Activated naive CD4-positive, alpha-beta T cell treated with anti-CD3 and anti-CD28 coated beads, Interleukin-2, amount 50 U/mL, for 16 hours (primary cell): ENCODE data around the gene SOX2.

ENCODE experiments used
- DNase-seq: peaks from one replicate; pipeline ENCODE4 v3.0.0-alpha.2; 2020

Gene SOX2

GRCh38 chr3:181705086-181705480 lies 6.6 kb upstream of the SOX2 start:
- no peak for DNase-seq

DNA sequence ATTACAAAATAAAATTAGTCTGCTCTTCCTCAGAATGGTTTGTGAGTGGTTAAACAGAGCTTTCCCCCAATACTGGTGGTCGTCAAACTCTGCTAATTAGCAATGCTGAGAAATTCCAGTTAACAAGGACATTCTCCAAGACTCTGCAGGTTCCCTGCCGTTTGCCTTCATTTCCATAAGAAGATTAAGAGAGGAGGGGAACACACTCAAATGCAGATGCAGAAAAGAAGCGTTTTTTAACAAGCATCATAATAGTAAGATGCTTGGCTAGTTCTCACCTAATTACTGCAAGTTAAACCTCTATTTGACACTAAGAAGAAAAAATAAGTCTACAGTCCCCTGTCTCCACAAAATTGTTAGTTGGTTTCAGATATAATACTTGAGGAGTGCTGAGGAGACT lies 3.7 kb upstream of the SOX2 start:
- no peak for DNase-seq

DNA sequence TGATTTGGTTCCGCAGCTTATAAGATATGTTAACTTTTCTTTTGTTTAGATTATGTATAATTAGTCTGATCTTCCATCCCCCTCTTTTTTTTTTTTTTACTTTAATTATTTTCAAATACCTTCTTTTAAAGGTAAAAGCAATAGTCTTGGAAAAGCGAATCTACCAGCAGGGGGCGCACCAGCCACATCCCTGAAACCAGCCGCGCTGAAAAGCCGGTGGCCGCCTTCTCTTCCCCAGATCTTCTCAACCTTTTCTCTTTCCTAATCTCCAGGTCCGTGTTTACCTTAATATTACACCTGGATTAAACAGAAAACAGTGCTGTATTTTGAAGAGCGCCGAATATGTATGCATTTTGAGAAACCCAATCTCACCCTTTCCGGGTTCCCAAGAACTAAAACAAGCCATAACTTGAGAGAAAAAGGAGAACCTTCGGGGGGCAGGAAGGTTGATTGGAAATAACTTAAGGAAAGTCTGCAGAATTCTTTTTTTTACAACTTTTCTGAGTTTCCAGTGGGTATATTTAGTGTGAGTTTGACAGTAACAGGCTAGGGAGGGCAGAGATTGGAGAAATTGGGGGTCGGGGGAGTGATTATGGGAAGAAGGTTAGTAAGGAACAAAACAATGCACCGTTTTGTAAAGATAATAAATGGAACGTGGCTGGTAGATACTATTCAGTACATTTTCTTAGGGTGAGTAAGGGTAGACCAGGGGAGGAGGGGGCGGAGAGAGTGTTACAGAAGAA lies 2.0 kb upstream of the SOX2 start:
- peak; percentile 45 for DNase-seq

GRCh38 chr3:181710345-181711291 lies 1.1 kb upstream of the SOX2 start:
- DNase-seq: no peak

DNA sequence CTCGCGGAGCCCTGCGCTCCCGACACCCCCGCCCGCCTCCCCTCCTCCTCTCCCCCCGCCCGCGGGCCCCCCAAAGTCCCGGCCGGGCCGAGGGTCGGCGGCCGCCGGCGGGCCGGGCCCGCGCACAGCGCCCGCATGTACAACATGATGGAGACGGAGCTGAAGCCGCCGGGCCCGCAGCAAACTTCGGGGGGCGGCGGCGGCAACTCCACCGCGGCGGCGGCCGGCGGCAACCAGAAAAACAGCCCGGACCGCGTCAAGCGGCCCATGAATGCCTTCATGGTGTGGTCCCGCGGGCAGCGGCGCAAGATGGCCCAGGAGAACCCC lies 464 bp downstream of the SOX2 start:
- no peak for DNase-seq

GRCh38 chr3:181712553-181713279 lies 991 bp downstream of the SOX2 start:
- DNase-seq: no peak

- DNase-seq: no peak
Measured at GRCh38 chr3:181713280-181713647, 1.5 kb downstream of the SOX2 start.

DNA sequence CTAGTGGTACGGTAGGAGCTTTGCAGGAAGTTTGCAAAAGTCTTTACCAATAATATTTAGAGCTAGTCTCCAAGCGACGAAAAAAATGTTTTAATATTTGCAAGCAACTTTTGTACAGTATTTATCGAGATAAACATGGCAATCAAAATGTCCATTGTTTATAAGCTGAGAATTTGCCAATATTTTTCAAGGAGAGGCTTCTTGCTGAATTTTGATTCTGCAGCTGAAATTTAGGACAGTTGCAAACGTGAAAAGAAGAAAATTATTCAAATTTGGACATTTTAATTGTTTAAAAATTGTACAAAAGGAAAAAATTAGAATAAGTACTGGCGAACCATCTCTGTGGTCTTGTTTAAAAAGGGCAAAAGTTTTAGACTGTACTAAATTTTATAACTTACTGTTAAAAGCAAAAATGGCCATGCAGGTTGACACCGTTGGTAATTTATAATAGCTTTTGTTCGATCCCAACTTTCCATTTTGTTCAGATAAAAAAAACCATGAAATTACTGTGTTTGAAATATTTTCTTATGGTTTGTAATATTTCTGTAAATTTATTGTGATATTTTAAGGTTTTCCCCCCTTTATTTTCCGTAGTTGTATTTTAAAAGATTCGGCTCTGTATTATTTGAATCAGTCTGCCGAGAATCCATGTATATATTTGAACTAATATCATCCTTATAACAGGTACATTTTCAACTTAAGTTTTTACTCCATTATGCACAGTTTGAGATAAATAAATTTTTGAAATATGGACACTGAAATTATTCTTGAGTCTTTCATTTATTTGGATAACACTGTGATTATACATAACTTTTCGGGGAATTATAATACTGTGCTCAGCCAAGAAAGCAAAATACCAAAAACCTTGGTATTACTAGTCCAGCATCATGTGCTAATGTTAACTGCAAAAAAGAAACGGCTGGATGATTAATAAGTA lies 2.2 kb downstream of the SOX2 start:
- DNase-seq: no peak

DNA sequence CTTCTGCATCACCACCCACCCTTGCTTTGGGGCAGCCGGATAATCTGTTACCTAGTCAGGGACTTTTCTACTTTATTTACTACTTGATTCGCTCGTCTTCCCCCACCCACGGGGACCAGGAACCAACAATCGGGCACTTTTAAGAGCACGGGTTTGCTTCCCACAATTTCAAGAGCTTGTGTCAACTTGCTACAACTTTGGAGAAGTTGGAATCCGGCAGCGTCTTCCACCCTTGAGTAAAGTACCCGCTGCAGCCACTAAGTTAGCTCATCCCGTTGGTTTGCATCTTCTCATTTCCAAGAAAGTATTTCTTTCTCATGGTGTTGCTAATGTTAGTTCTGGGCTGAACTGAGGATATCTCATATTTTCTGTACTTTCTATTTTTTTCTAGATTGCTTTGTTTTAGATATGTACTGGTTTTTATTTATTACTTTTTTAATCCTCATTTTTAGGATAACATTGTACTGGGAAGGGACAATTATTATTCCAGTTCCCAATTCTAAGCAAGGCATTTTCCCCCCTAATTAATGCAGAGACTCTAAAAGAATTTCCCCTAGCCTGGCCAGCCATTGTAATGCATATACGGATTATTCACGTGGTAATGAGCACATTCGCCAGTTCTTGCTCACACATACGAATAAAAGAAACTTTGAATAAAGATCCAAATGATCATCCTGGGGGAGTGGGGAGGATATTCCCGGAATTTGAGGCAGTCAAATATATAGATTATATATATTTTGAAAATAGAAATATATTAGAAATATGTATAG lies 4.0 kb downstream of the SOX2 start:
- no peak for DNase-seq

GRCh38 chr3:181716966-181717365 lies 5.2 kb downstream of the SOX2 start:
- no peak for DNase-seq

- no peak for DNase-seq
Measured at GRCh38 chr3:181717549-181718171, 5.9 kb downstream of the SOX2 start.

- no peak for DNase-seq
Measured at GRCh38 chr3:181718369-181718768, 6.6 kb downstream of the SOX2 start.

DNA sequence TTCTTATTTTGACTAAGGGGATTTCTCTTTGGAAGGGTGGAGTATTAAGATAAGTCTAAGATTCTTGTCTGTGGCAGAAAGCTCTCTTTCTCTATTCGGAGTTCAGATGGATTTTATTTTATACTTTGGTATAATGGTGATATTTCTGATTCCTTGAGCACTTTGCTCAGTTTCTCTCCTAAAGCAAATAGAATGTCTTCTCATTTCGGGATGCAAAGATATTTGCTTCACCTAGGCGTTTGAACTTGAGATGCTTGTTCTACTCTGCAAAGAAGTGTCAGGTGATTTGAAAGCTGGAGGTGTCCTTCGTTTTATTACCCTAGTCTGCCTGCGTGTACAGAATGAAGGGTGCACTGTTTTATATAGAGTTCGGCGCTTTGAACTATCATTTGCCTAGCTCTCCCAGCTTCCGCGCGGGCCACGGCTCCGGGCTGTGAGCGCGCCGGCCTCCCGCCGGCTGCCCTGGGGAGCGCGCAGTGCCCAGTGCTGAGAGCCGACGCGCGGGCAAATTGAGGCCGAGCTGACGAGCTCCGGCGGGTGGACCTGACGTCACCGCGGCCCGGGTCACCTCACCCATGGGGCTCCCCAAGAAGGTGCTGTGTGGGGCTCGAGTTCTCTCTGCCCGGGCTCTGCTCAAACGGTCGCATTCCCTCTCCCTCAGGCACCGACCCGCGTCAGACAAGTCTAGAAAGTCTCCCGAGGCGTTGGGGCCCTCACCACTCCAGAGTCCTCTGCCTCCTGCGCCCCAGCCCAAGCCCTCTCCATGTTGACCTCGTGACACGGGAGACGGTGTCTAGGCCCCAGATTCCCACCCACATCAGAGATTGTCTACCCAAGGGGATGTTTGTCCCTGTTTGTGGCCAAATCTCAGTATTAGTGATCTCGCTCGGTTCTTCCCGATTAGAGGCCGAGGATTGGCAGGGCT lies 7.5 kb downstream of the SOX2 start:
- no peak for DNase-seq

DNA sequence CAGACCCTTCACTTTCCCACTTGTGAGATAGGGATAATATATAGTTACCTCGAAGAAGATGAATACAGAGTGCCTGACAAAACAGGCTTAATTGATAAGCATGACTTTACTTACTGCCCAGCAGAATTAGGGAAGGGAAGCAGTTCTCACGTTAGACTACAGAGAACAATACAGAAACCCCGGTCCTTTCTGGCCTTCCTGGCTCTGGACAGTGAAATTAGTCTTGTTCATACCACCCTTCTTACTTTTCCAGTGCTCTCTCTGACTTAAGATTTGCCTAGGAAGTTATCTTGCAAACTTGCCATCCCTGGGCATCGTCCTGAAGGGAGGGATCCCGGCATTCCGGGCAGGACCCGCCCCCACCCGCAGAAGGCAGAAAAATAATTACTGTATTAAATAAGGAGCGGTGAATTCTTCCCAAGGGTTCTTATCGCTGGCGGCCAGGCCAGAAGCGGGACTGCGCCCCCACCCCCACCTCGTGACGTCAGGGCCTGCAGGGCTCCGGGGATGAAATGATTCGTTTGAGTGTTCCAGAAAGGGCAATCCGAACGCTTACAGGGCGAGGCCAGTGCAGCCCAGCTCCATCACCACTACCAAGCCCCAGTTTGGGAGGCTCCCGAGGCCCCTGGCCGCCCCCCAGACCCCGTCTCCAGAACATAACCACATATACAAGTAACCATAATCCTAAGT lies 8.4 kb downstream of the SOX2 start:
- DNase-seq: no peak

DNA sequence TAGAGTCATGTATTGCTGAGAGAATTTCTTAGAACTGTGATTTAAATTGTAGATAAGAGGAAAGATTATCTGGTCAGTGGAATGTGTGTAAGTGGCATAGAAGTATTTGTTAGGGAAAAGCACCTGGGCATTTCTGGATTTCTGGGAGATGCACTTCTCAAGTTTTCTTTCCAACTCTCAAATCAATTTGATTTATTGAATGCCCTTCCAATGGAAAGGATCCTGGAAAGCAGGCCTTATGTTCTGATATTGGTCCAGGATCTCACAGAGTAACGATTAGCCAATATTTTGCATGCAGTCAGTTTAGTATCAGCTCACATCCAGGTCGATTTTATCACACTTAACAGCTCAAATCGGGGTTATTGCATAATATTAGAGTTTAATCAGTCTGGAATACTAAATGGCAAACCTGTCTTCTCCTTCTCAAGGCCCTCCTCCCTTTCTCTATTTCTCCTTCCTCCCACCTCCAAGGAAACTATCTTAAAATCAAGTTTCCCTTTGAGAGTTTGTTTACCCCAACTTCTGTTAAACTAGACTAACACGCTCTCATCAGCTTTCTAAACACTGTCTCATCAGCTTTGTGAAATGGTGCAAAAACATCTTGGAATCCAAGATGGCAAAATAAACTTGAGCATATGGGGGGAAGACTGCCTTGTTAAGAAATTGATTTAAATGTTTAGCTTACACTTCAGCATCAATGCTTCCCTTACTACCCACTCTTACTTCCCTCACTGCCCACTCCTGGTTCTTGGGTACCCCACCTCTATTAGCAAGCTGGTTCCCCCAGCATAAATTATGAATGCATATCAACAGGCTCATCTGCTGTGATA lies 9.5 kb downstream of the SOX2 start:
- DNase-seq: no peak

DNA sequence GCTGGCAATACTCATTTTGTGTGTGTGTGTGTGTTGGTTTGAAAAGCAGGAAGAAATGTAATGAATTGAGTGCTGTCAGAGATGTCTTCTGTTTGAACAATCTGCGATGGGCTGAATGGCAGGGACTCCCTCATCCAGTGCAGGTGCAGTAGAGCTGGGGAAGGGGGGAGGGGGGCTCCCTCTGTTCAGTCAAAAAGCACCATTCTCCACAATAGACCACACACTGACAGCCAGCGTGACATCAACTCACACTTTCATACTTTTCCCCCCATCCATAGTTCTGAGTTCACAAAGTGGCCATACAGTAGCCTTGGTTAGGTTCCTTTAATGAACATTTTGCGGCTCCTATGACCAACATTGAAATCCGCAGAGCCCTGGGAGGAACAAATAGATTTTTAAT lies 10.4 kb downstream of the SOX2 start:
- DNase-seq: no peak

- no peak for DNase-seq
Measured at GRCh38 chr3:181722766-181723425, 11.2 kb downstream of the SOX2 start.

GRCh38 chr3:181723625-181724191 lies 12.0 kb downstream of the SOX2 start:
- no peak for DNase-seq
